HEK293 (cell line): Measurements from ENCODE around the gene TMA16.

Source experiments
- HOXA7 ChIP-seq: sonication (generic); formaldehyde crosslinking; IDR thresholded peaks from 2 replicates; pipeline ENCODE4 v1.8.1; 2022; ENCODE audit warnings: missing genetic modification reagents, borderline replicate concordance
- MYNN ChIP-seq: fragments of 450-650 bp; formaldehyde crosslinking; IDR thresholded peaks from 2 replicates; pipeline ENCODE4 v1.5.1; 2016; ENCODE audit warnings: missing biosample characterization, missing genetic modification characterization, borderline replicate concordance
- YY1 ChIP-seq: fragments of 450-650 bp; formaldehyde crosslinking; IDR thresholded peaks from 2 replicates; pipeline ENCODE4 v1.5.1; 2018; ENCODE audit warnings: missing biosample characterization, missing genetic modification characterization
- ZEB2 ChIP-seq: fragments of 450-650 bp; formaldehyde crosslinking; IDR thresholded peaks from 2 replicates; pipeline ENCODE4 v1.5.1; 2016; ENCODE audit warnings: missing biosample characterization, missing genetic modification characterization
- ZFP37 ChIP-seq: fragments of 450-650 bp; formaldehyde crosslinking; IDR thresholded peaks from 2 replicates; pipeline ENCODE4 v1.5.1; 2016; ENCODE audit warnings: missing biosample characterization, missing genetic modification characterization
- ZNF132 ChIP-seq: fragments of 450-650 bp; formaldehyde crosslinking; IDR thresholded peaks from 2 replicates; pipeline ENCODE4 v1.5.1; 2017; ENCODE audit warnings: missing biosample characterization, missing genetic modification characterization, borderline replicate concordance
- ZNF16 ChIP-seq: fragments of 450-650 bp; formaldehyde crosslinking; IDR thresholded peaks from 2 replicates; pipeline ENCODE4 v1.5.1; 2016; ENCODE audit warnings: low read depth, missing biosample characterization, missing genetic modification characterization
- ZNF274 ChIP-seq, 2 experiments: fragments of 200-500 bp in 1 of 2; fragments of 450-650 bp in 1 of 2; sonication (Bioruptor generic) in 1 of 2; formaldehyde crosslinking in 1 of 2; IDR thresholded peaks; 2 replicates each; pipeline versions ENCODE4 v1.5.1 to v1.6.1; 2014 to 2016; ENCODE audit warnings: borderline replicate concordance in 1 of 2, inconsistent platforms in 1 of 2, low read length in 1 of 2, missing biosample characterization in 1 of 2, missing genetic modification characterization in 1 of 2
- ZNF837 ChIP-seq: fragments of 450-650 bp; formaldehyde crosslinking; IDR thresholded peaks from 2 replicates; pipeline ENCODE4 v1.5.1; 2016; ENCODE audit warnings: missing biosample characterization, missing genetic modification characterization
- TF ChIP-seq, protein P1 (sequence below): fragments of 450-650 bp; formaldehyde crosslinking; IDR thresholded peaks from 2 replicates; pipeline ENCODE4; 2016; ENCODE audit warnings: missing biosample characterization, missing genetic modification characterization
- TF ChIP-seq, protein P2 (sequence below): fragments of 450-650 bp; formaldehyde crosslinking; IDR thresholded peaks from 2 replicates; pipeline ENCODE4 v1.5.1; 2016; ENCODE audit warnings: missing biosample characterization, missing genetic modification characterization
- TF ChIP-seq, protein P3 (sequence below): fragments of 450-650 bp; formaldehyde crosslinking; IDR thresholded peaks from 2 replicates; pipeline ENCODE4 v1.5.1; 2016; ENCODE audit warnings: missing biosample characterization, missing genetic modification characterization
- TF ChIP-seq, protein P4 (sequence below): fragments of 450-650 bp; formaldehyde crosslinking; IDR thresholded peaks from 2 replicates; pipeline ENCODE4 v1.5.1; 2016; ENCODE audit warnings: missing biosample characterization, missing genetic modification characterization
- TF ChIP-seq, protein P5 (sequence below): fragments of 450-650 bp; formaldehyde crosslinking; IDR thresholded peaks from 2 replicates; pipeline ENCODE4 v1.5.1; 2016; ENCODE audit warnings: missing biosample characterization, missing genetic modification characterization, low read depth

DNA sequence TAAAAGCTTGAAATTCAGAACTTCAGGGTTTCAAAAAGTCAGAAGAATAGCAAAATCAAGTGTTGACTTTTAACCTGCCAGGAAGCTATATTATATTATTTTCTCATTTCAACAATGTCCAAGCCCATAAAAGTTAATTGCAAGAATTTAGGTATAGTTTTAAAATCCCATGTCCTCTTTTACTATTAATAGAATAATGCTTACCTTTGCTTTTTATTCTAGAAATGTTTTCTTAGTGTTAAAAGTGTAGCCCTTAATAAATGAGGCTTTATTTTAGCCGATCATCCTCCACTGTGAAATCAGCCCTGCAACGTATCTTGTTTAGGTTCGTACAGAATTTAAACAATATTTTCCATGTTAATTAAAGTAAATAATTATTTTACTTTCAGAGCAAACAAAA lies 31.5 kb downstream of the TMA16 start:
- TF ChIP-seq, protein P1, sequence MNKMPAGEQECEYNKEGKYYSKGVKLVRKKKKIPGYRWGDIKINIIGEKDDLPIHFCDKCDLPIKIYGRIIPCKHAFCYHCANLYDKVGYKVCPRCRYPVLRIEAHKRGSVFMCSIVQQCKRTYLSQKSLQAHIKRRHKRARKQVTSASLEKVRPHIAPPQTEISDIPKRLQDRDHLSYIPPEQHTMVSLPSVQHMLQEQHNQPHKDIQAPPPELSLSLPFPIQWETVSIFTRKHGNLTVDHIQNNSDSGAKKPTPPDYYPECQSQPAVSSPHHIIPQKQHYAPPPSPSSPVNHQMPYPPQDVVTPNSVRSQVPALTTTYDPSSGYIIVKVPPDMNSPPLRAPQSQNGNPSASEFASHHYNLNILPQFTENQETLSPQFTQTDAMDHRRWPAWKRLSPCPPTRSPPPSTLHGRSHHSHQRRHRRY (tag by site-specific recombination) = no peak
- TF ChIP-seq ZNF274 (IDR thresholded peaks at IDR 0.05; ENCODE audit: low read length) (no peak), ZNF274 (tag by site-specific recombination; IDR thresholded peaks at IDR 0.05; ENCODE audit: borderline replicate concordance) (no peak), YY1 (tag by site-specific recombination) (no peak), MYNN (no peak), ZEB2 (no peak), ZNF837 (tag by site-specific recombination) (no peak), HOXA7 (no peak), ZFP37 (no peak), ZNF16 (tag by site-specific recombination) (no peak), ZNF132 (tag by site-specific recombination) (no peak)
- TF ChIP-seq, protein P2, sequence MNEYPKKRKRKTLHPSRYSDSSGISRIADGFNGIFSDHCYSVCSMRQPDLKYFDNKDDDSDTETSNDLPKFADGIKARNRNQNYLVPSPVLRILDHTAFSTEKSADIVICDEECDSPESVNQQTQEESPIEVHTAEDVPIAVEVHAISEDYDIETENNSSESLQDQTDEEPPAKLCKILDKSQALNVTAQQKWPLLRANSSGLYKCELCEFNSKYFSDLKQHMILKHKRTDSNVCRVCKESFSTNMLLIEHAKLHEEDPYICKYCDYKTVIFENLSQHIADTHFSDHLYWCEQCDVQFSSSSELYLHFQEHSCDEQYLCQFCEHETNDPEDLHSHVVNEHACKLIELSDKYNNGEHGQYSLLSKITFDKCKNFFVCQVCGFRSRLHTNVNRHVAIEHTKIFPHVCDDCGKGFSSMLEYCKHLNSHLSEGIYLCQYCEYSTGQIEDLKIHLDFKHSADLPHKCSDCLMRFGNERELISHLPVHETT (tag by site-specific recombination) = no peak
- TF ChIP-seq, protein P3, sequence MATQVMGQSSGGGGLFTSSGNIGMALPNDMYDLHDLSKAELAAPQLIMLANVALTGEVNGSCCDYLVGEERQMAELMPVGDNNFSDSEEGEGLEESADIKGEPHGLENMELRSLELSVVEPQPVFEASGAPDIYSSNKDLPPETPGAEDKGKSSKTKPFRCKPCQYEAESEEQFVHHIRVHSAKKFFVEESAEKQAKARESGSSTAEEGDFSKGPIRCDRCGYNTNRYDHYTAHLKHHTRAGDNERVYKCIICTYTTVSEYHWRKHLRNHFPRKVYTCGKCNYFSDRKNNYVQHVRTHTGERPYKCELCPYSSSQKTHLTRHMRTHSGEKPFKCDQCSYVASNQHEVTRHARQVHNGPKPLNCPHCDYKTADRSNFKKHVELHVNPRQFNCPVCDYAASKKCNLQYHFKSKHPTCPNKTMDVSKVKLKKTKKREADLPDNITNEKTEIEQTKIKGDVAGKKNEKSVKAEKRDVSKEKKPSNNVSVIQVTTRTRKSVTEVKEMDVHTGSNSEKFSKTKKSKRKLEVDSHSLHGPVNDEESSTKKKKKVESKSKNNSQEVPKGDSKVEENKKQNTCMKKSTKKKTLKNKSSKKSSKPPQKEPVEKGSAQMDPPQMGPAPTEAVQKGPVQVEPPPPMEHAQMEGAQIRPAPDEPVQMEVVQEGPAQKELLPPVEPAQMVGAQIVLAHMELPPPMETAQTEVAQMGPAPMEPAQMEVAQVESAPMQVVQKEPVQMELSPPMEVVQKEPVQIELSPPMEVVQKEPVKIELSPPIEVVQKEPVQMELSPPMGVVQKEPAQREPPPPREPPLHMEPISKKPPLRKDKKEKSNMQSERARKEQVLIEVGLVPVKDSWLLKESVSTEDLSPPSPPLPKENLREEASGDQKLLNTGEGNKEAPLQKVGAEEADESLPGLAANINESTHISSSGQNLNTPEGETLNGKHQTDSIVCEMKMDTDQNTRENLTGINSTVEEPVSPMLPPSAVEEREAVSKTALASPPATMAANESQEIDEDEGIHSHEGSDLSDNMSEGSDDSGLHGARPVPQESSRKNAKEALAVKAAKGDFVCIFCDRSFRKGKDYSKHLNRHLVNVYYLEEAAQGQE (tag by site-specific recombination) = no peak
- TF ChIP-seq, protein P4, sequence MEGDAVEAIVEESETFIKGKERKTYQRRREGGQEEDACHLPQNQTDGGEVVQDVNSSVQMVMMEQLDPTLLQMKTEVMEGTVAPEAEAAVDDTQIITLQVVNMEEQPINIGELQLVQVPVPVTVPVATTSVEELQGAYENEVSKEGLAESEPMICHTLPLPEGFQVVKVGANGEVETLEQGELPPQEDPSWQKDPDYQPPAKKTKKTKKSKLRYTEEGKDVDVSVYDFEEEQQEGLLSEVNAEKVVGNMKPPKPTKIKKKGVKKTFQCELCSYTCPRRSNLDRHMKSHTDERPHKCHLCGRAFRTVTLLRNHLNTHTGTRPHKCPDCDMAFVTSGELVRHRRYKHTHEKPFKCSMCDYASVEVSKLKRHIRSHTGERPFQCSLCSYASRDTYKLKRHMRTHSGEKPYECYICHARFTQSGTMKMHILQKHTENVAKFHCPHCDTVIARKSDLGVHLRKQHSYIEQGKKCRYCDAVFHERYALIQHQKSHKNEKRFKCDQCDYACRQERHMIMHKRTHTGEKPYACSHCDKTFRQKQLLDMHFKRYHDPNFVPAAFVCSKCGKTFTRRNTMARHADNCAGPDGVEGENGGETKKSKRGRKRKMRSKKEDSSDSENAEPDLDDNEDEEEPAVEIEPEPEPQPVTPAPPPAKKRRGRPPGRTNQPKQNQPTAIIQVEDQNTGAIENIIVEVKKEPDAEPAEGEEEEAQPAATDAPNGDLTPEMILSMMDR = no peak
- TF ChIP-seq, protein P5, sequence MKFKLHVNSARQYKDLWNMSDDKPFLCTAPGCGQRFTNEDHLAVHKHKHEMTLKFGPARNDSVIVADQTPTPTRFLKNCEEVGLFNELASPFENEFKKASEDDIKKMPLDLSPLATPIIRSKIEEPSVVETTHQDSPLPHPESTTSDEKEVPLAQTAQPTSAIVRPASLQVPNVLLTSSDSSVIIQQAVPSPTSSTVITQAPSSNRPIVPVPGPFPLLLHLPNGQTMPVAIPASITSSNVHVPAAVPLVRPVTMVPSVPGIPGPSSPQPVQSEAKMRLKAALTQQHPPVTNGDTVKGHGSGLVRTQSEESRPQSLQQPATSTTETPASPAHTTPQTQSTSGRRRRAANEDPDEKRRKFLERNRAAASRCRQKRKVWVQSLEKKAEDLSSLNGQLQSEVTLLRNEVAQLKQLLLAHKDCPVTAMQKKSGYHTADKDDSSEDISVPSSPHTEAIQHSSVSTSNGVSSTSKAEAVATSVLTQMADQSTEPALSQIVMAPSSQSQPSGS (tag by site-specific recombination) = no peak
